Right lobe of liver (tissue), 4 donors: ENCODE data around the gene KRTAP10-10.

ENCODE experiments used
- POLR2A ChIP-seq: fragments of 450-650 bp; IDR thresholded peaks from one replicate; pipeline ENCODE4 v1.6.1; 2017; ENCODE audit warnings: antibody characterized with exemption, mild to moderate bottlenecking
- TF ChIP-seq, protein P1 (sequence below), 4 donors: fragments of 200-600 bp in 3 of 4; fragments of 450-650 bp in 1 of 4; IDR thresholded peaks; one replicate each; pipeline versions ENCODE4 v1.5.1 to v1.8.0; 2016 to 2022; ENCODE audit warnings: antibody characterized with exemption in 4 of 4, mild to moderate bottlenecking in 2 of 4
- donor health status: DM: no; HTN: no; CAD: no.
- donor health status: DM: no; HTN: no; CAD: no.
- donor health status: DM: no; HTN: yes; CAD: no.

DNA sequence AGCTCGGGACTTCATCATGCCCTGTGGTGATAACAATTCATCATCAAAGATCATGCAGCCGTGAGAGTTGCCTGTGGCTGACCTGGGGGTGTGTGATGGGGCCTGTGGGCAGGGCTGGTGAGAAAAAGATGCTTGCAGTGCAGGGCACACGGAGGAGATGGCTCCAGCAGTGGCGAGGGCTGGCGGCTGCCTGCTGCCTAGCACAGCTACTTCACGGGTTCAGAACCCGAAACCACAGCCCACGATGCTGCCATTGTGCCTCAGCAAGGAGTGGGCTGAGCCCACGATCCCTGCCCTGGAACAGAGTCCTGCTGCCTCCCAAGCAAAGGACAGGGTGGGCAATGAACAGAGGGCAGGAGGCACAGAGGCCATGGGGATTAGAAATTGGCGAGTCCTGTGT is 10.9 kb upstream of the KRTAP10-10 start:
- TF ChIP-seq, protein P1, sequence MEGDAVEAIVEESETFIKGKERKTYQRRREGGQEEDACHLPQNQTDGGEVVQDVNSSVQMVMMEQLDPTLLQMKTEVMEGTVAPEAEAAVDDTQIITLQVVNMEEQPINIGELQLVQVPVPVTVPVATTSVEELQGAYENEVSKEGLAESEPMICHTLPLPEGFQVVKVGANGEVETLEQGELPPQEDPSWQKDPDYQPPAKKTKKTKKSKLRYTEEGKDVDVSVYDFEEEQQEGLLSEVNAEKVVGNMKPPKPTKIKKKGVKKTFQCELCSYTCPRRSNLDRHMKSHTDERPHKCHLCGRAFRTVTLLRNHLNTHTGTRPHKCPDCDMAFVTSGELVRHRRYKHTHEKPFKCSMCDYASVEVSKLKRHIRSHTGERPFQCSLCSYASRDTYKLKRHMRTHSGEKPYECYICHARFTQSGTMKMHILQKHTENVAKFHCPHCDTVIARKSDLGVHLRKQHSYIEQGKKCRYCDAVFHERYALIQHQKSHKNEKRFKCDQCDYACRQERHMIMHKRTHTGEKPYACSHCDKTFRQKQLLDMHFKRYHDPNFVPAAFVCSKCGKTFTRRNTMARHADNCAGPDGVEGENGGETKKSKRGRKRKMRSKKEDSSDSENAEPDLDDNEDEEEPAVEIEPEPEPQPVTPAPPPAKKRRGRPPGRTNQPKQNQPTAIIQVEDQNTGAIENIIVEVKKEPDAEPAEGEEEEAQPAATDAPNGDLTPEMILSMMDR (IDR thresholded peaks at IDR 0.05): no peak
- no peak for TF ChIP-seq POLR2A
